ENCODE results near the gene PLEKHO2.

PLEKHO2 gene

GRCh38 chr15:64917211-64917610, 75.5 kb downstream of the PLEKHO2 start:
- DNase-seq: no peak

All from CD4-positive, alpha-beta T cell treated with Interleukin-12 subunit alpha and Interleukin-12 subunit beta, for 1 hour (primary cell).